Measurements from ENCODE around the gene TFCP2. TPM values are rescaled to one million over a fixed set of nuclear protein-coding genes. Genes with fewer than 3 reads are reported as not detected.

The TFCP2 gene
- total RNA-seq, 2 experiments from 2014 or later = 23.6 to 25.4 TPM

DNA sequence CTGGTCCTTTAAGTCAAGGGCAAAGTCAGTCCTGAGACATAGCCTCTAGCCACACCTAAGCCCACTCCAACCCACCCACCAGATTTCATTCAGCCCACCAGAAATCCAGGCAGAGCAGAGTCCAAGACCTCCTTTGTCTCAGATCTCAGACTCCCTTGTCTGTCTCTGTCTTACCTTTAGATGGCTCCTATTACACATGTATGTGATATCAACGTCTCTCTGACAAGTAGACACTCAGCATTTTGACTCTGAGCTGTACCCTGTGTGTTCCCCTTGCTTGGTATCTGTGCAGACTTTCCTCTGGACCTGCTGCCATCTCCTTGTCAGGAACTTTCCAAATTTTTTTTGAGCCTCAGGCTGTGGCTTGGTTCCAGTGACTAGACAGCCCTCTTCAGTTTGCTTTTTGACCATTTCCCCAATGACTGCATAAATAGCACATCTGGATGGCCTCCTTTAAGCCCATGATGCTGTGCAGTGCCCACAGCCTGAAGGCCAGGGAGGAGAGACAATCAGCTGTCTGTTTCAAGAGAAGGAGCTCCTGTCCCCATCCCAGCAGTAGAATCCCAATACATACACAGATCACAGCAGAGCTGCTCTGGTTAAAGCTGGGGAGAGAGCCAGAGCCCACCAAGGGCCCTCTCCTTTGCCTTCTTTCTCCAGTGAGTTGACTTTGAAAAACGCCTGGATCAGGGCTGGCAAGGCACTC is 37.9 kb upstream of the TFCP2 start:
- Mint-ChIP-seq H3K36me3 (ENCODE audit: low read depth) (no peaks in the 10 kb centered on the region), H3K4me1 (ENCODE audit: low read depth) (no peaks in the 10 kb centered on the region), H3K27ac (no peak overlapping the region), H3K27me3 (ENCODE audit: low read depth) (no peaks in the 10 kb centered on the region), H3K4me3 (no peak overlapping the region), H3K9me3 (no peaks in the 10 kb centered on the region)
- intact Hi-C loops (cut with micrococcal nuclease) = loop anchor here (10.0 kb wide), 1 partner anchor 446 kb away; the partner anchor contains the start of gene ATF1
- CTCF ChIA-PET = interaction anchor here (0.6 to 1.1 kb wide), 2 partner anchors 130 to 137 kb away, joined by 3 to 5 read pairs; no protein-coding TSS in a partner anchor
- no peak for DNase-seq

- CTCF ChIA-PET = no interaction called here
- Mint-ChIP-seq H3K27me3 (ENCODE audit: low read depth) (no peaks in the 10 kb centered on the region), H3K36me3 (ENCODE audit: low read depth) (no peaks in the 10 kb centered on the region), H3K4me1 (ENCODE audit: low read depth) (no peaks in the 10 kb centered on the region), H3K4me3 (no peak overlapping the region), H3K9me3 (no peaks in the 10 kb centered on the region), H3K27ac (no peak overlapping the region)
- no peak for DNase-seq
- intact Hi-C loops (cut with micrococcal nuclease) = no loop called here
These were observed 36.3 kb upstream of the TFCP2 start for GRCh38 chr12:51209259-51209658.

DNA sequence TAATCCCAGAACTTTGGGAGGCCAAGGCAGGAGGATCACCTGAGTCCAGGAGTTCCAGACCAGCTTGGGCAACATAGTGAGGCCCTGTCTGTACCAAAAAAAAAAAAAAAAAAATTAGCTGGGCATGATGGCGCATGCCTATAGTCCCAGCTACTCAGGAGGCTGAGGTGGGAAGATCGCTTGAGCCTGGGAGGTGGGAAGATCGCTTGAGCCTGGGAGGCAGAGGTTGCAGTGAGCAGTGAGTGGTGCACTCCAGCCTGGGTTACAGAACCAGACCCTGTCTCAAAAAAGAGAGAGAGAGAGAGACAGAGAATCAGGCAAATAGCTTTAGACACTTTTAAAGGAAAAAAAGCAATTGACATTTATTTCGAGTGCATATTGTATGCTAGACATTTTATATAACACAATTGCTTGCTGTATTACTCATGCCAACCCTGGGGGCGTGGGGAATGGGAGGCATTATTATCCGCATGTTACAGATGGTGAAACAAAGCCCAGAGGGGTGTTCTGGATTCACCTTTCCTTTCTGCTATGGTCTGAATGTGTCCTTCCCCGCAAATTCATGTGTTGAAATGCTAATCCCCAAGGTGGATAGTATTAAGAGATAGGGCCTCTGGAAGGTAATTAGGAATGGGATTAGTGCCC is 35.2 kb upstream of the TFCP2 start:
- no peak overlapping the region for H3K27ac Mint-ChIP-seq
- intact Hi-C loops (cut with micrococcal nuclease) = no loop called here
- H3K36me3 Mint-ChIP-seq (ENCODE audit: low read depth) = no peaks in the 10 kb centered on the region
- H3K27me3 Mint-ChIP-seq (ENCODE audit: low read depth) = no peaks in the 10 kb centered on the region
- H3K4me1 Mint-ChIP-seq (ENCODE audit: low read depth) = peaks cover 9% of the 10 kb centered on the region
- H3K4me3 Mint-ChIP-seq = no peak overlapping the region
- CTCF ChIA-PET = no interaction called here
- no peaks in the 10 kb centered on the region for H3K9me3 Mint-ChIP-seq
- DNase-seq = no peak

DNA sequence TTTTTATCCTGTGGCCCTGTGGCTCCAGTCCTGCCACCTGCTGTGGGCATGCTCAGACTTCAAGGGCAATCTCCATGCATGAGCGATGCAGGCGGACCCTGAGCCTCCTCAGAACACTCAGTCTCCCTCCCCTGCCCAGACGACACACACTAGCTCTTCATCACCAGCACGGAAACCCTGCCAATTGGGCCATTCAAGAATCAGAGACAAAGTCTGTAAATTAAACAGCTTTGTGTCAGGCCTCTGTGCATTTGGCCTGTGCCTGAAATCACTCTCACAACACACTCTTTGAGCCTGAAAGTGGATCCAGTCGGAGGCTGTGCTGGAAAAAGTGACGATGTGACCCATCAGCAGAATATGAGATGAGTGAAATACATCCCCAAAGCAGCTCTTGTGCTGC is 32.4 kb upstream of the TFCP2 start:
- CTCF ChIA-PET = interaction anchor here (1.3 kb wide), 1 partner anchor 13 kb away, joined by 3 read pairs; the partner anchor contains the start of gene POU6F1
- Mint-ChIP-seq H3K27me3 (ENCODE audit: low read depth) (no peaks in the 10 kb centered on the region), H3K4me3 (no peak overlapping the region), H3K9me3 (no peaks in the 10 kb centered on the region), H3K36me3 (ENCODE audit: low read depth) (no peaks in the 10 kb centered on the region), H3K27ac (no peak overlapping the region), H3K4me1 (ENCODE audit: low read depth) (peaks cover 16% of the 10 kb centered on the region)
- DNase-seq = no peak
- intact Hi-C loops (cut with micrococcal nuclease) = no loop called here

GRCh38 chr12:51202718-51203117 is 29.8 kb upstream of the TFCP2 start:
- peaks cover 16% of the 10 kb centered on the region for H3K4me1 Mint-ChIP-seq (ENCODE audit: low read depth)
- H3K27ac Mint-ChIP-seq = peak overlapping the region; percentile 57
- no peaks in the 10 kb centered on the region for H3K36me3 Mint-ChIP-seq (ENCODE audit: low read depth)
- H3K4me3 Mint-ChIP-seq = no peak overlapping the region
- no peaks in the 10 kb centered on the region for H3K27me3 Mint-ChIP-seq (ENCODE audit: low read depth)
- H3K9me3 Mint-ChIP-seq = no peaks in the 10 kb centered on the region
- peak; percentile 49 for DNase-seq
- intact Hi-C loops (cut with micrococcal nuclease) = no loop called here
- CTCF ChIA-PET = no interaction called here

- Mint-ChIP-seq H3K27me3 (ENCODE audit: low read depth) (no peaks in the 10 kb centered on the region), H3K27ac (no peak overlapping the region), H3K4me3 (no peak overlapping the region), H3K36me3 (ENCODE audit: low read depth) (no peaks in the 10 kb centered on the region), H3K4me1 (ENCODE audit: low read depth) (peaks cover 16% of the 10 kb centered on the region), H3K9me3 (no peaks in the 10 kb centered on the region)
- DNase-seq = no peak
- CTCF ChIA-PET = no interaction called here
- intact Hi-C loops (cut with micrococcal nuclease) = no loop called here
These were observed 27.9 kb upstream of the TFCP2 start for GRCh38 chr12:51200806-51201205.

GRCh38 chr12:51200156-51200555 is 27.2 kb upstream of the TFCP2 start:
- H3K36me3 Mint-ChIP-seq (ENCODE audit: low read depth) = no peaks in the 10 kb centered on the region
- CTCF ChIA-PET = no interaction called here
- H3K4me1 Mint-ChIP-seq (ENCODE audit: low read depth) = peaks cover 16% of the 10 kb centered on the region
- H3K27ac Mint-ChIP-seq = no peak overlapping the region
- no peaks in the 10 kb centered on the region for H3K27me3 Mint-ChIP-seq (ENCODE audit: low read depth)
- intact Hi-C loops (cut with micrococcal nuclease) = no loop called here
- no peak overlapping the region for H3K4me3 Mint-ChIP-seq
- DNase-seq = no peak
- no peaks in the 10 kb centered on the region for H3K9me3 Mint-ChIP-seq

GRCh38 chr12:51199366-51199945 is 26.5 kb upstream of the TFCP2 start:
- Mint-ChIP-seq H3K4me1 (ENCODE audit: low read depth) (peaks cover 16% of the 10 kb centered on the region), H3K4me3 (no peak overlapping the region)

DNA sequence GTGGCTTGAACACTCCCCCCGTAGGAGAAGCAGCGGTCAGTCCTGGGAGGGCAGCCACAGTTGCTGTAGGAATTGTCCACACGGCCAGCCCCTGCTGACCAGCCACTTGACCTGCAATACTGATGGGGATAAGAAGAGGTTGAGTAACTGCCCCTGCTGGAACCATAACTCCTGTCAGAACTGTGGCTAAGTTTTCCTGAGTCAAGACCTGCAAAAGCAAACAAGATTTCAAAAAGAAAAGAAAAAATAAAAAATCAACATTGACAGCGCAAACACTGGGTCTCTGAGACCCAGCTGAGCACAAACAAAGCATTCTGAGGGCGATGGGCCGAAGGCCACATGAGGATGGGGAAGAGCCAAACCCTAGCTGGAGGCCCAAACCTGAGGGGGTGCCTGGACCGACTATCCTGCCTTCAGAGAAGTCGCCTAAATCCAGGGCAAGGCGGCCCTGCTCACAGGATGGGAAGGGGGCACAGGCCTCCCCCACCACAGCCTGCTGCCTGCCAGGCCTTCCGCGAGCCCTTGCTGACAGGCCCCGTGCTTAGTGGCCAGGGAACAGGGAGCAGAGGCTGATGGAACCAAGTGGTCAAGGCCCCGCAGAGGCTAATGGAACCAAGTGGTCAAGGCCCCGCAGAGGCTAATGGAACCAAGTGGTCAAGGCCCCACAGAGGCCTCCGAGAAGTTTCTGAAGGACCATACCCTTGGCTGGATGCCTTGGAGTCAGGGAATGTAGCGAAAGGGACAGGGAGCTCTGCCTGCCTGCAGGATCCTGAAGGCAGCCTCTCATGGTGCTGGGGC is 25.8 kb upstream of the TFCP2 start:
- no peak overlapping the region for H3K27ac Mint-ChIP-seq
- H3K36me3 Mint-ChIP-seq (ENCODE audit: low read depth) = no peaks in the 10 kb centered on the region
- H3K27me3 Mint-ChIP-seq (ENCODE audit: low read depth) = no peaks in the 10 kb centered on the region
- no peak overlapping the region for H3K4me3 Mint-ChIP-seq
- H3K9me3 Mint-ChIP-seq = no peaks in the 10 kb centered on the region
- peaks cover 13% of the 10 kb centered on the region for H3K4me1 Mint-ChIP-seq (ENCODE audit: low read depth)
- no peak for DNase-seq
- CTCF ChIA-PET = no interaction called here
- intact Hi-C loops (cut with micrococcal nuclease) = no loop called here

More at GRCh38 chr12:51199366-51199945, 26.5 kb upstream of the TFCP2 start:
- Mint-ChIP-seq H3K36me3 (ENCODE audit: low read depth) (no peaks in the 10 kb centered on the region), H3K27ac (no peak overlapping the region), H3K9me3 (no peaks in the 10 kb centered on the region), H3K27me3 (ENCODE audit: low read depth) (no peaks in the 10 kb centered on the region)
- DNase-seq = no peak
- intact Hi-C loops (cut with micrococcal nuclease) = no loop called here
- CTCF ChIA-PET = no interaction called here

GRCh38 chr12:51197736-51198567 is 25.0 kb upstream of the TFCP2 start:
- no peak overlapping the region for H3K4me3 Mint-ChIP-seq
- CTCF ChIA-PET = no interaction called here
- H3K4me1 Mint-ChIP-seq (ENCODE audit: low read depth) = peaks cover 5% of the 10 kb centered on the region
- no peaks in the 10 kb centered on the region for H3K36me3 Mint-ChIP-seq (ENCODE audit: low read depth)
- no peak overlapping the region for H3K27ac Mint-ChIP-seq
- no peak for DNase-seq
- H3K27me3 Mint-ChIP-seq (ENCODE audit: low read depth) = no peaks in the 10 kb centered on the region
- no peaks in the 10 kb centered on the region for H3K9me3 Mint-ChIP-seq
- intact Hi-C loops (cut with micrococcal nuclease) = no loop called here

GRCh38 chr12:51196547-51196946 is 23.6 kb upstream of the TFCP2 start:
- intact Hi-C loops (cut with micrococcal nuclease) = no loop called here
- Mint-ChIP-seq H3K9me3 (no peaks in the 10 kb centered on the region), H3K27ac (no peak overlapping the region)

More at GRCh38 chr12:51196547-51196946, 23.6 kb upstream of the TFCP2 start:
- Mint-ChIP-seq H3K4me1 (ENCODE audit: low read depth) (no peaks in the 10 kb centered on the region), H3K36me3 (ENCODE audit: low read depth) (no peaks in the 10 kb centered on the region), H3K27me3 (ENCODE audit: low read depth) (no peaks in the 10 kb centered on the region), H3K4me3 (no peak overlapping the region)
- CTCF ChIA-PET = interaction anchor here (1.8 kb wide), 1 partner anchor 144 kb away, joined by 5 read pairs; no protein-coding TSS in a partner anchor
- DNase-seq = no peak
